GM11168 (cell line): ENCODE measurements around the gene VDR.

Experiments
- in situ Hi-C: fragments of 300-500 bp; cut with MboI; formaldehyde crosslinking; loops from one replicate; pipeline ENCODE4 v1.12.0; 2022; ENCODE audit warnings: low sequenced_read_pairs; ENCODE audit not compliant: unreplicated experiment

VDR gene

GRCh38 chr12:47896022-47896421, 8.8 kb downstream of the VDR start:
- in situ Hi-C loops = no loop called here

DNA sequence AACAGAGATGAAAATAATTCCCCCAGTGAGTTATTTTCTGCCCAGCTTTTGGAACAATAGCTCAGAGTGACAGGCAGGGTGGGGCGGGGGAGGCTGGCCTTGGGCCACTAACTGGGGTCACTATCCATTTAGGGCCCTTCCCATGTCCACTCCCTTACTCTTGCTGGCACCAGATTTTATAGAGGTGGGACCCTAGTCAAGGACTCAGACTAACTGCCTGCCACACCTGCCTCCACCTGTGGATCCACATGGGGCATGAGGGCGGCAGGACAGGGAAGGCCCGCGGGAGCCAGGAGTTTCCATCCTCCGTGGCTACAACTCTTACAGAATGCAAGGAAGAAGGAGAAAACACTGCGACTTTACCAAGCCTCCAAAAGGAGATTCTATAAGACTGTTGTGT, 10.1 kb downstream of the VDR start:
- in situ Hi-C loops = no loop called here

DNA sequence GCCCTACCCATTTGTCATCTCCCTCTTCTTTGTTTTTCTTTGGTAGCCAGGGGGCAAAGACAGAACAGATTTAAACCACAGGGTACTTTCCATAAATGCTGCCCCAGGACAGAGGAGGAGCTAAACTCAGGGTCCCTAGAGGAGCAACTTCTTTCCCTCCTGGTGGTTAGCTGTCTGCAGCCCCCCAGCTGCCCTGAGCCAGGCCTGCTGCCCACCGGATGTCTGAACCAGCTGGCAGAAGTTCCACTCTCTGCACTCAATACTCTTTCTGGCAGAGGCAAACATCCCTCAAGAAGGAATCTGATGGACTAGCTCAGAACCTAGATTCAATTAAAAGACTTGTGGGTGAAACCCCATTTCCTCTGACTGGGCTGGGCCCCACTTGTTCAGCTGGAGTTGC, 10.7 kb downstream of the VDR start:
- in situ Hi-C loops = no loop called here

- in situ Hi-C loops = no loop called here
Measured at GRCh38 chr12:47892819-47893218, 12.0 kb downstream of the VDR start.

DNA sequence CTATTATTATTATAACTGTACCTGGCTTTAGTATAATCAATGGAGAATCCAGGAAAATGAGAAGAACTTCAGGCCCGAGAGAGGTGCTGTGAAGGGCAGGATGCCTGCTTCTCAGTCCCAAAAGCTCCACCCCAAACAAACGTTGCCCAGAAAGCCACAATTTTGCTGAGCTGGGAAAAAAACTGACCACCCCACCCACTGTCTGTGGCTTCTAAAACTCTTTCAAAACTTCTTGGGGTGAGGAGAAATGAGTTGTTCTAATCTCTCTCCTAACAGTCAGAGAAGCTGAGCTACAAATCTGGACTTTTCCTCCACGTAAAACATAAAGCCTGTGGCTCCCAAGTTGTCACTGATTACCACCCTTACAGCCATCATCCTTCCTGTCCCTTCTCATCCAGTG, 13.4 kb downstream of the VDR start:
- in situ Hi-C loops = no loop called here

DNA sequence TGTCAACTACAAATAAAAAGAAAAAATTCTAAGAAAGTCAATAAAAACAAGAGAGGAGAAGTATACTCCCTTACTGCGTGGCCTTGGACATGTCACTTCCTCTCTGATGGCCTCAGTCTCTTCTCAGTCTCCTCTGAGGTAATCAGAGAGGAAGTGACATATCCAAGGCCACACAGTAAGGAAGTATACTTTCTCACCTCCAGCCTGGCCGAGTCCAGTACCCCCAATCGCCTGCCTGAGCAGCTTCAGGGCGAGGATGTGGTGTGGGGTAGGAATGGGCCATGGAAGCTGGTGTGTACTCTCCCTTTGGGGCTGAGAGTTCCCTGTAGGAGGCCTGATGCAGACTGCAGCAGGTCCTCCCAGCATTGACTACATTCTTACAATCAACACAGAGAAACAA, 15.8 kb downstream of the VDR start:
- in situ Hi-C loops = no loop called here

DNA sequence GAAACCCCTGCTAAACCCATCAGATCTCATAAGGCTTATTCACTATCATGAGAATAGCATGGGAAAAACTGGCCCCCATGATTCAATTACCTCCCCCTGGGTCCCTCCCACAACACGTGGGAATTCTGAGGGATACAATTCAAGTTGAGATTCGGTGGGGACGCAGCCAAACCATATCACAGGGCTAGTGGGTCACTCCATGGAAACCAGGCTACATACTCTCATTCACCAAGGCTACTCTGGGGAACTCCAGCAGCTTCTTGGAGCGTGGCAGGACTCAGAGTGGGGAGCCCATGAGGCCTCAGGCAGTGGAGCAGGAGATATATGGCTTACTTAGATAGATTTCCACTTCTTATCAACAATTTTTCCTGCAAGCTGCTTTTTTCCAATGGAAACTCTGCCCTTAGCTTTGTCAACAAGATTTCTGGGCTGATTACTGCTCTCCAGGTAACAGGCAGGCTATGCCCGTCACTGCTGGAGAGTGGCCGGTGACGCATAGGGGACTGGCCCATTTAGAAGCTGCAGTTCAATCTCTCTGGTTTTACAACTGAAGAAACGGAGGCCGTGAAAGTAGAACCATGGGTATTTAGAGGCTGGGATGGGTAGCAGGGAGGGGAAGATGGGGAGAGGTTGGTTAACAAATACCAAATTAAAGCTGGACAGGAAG, 16.5 kb downstream of the VDR start:
- in situ Hi-C loops = no loop called here

DNA sequence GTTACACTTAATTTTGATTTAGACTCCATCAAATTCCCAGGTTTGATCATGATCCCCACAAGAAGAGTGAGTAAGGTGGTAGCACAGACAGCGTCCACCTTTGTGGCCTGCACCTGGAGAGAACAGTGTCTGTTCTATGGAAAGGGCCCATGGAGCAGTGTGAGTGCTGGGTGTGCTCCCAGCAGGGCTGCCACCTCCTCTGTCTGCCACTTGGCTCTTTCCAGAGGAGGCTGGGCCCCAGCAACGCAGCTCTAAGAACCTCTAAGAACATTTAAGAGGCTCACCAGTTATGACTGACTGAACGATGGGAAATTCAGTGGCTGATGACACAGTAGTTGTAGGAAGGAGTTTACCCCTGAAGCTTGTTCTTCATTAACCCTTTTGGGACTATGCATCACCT, 17.3 kb downstream of the VDR start:
- in situ Hi-C loops = no loop called here

DNA sequence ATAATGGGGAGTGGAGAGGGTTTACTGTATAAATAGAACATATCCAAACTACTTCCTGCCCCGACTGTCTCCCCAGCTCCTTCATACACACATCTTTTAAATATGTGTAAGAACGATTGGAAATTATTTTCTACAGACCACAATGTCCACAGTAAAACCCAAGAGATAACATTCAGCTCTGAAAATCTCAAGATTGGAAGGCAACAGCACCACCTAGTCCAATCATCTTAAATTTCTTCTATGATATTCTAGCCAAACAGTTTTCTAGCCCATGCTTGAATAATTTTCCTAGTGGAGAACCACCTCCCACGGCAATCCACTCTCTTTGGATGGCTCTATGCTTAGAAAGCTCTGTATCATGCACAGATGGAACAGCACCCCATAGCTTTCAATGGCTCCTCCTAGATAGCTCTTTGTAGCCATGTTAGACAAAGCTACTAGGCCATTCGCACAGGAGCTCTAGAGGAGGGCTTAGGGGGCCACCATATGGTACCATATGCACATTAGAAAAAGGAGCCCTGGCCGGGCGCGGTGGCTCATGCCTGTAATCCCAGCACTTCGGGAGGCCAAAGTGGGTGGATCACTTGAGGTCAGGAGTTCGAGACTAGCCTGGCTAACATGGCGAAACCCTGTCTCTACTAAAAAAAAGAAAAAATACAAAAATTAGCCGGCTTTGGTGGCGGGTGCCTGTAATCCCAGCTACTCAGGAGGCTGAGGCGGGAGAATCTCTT, 18.1 kb downstream of the VDR start:
- in situ Hi-C loops = no loop called here

DNA sequence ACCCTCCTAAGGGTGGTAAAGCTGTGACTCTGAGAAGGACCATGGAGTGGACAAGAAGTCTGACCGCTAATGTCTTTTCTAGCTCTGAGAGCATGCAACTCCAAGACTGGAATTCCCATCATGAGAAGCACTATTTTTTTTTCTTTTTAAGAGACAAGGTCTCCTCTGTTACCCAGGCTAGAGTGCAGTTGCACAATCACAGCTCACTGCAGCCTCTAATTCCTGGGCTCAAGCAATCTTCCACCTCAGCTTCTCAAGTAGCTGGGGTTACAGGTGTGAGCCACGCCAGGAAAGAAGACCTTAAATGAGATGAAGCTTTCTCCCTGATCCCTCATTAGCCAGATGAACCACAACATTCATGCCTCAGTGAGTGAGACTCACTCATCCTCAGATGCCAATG, 19.2 kb downstream of the VDR start:
- in situ Hi-C loops = no loop called here

DNA sequence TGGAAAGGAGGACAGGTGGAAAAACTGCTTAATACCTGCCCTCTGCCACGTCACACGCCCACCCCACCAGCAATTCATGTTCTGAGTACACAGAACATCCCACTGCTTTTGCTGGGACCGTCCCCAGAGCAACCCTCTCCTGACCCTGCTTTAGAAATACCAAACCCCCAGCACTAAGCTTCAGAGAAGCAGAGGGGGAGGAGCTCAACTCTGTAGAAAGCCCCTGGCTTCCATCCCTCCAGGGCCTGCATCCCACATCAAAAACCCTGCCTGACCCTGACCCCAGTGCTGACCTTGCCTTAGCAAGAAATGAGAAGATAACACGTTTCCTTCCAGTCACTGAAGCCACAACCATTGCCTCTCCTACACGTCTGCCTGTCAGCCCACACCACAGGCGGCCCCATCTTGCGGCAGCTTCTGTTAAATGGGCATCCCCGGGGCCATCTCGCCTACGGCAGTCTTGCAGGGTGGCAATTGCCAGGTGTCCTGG, 19.7 kb downstream of the VDR start:
- in situ Hi-C loops = no loop called here

- in situ Hi-C loops = no loop called here
Measured at GRCh38 chr12:47884501-47884900, 20.3 kb downstream of the VDR start.

- in situ Hi-C loops = no loop called here
Measured at GRCh38 chr12:47883663-47884195, 21.1 kb downstream of the VDR start.

DNA sequence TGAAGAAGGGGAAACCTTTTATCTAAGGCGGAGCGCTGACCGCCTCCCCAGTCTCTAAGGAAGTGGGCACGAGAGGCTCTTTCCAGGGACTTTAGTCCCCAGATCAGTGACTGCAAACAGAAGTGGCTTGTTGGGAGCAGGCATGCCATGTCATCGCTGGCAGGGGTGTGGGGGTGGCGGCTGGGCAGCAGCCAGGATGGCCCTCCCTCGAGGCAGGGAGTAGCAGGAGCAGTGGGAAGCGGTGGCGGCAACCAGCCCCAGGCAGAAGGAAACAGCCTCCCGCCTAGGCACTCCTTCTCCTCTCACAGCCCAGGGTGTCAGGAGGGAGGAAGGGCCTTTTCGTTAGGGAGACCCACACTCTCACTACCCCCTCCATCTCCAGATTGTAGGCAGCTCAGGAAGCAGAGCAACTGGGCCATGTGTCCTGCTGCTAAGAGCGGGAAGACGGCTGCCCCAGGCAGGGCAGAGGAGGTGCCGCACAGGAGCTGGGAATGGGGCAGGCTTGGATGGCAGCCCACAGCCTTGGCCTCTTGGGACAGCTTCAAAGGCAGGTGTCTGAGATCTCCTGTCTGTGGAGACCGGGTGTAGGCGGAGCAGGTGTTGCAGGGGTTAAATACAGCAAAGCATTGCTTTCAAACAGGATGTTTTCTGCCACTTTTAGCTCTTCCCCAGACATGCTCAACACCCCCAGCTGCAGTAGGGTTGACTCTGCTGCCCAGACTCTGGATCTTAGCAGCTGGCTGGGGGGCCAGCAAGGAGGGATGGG, 21.8 kb downstream of the VDR start:
- in situ Hi-C loops = no loop called here

DNA sequence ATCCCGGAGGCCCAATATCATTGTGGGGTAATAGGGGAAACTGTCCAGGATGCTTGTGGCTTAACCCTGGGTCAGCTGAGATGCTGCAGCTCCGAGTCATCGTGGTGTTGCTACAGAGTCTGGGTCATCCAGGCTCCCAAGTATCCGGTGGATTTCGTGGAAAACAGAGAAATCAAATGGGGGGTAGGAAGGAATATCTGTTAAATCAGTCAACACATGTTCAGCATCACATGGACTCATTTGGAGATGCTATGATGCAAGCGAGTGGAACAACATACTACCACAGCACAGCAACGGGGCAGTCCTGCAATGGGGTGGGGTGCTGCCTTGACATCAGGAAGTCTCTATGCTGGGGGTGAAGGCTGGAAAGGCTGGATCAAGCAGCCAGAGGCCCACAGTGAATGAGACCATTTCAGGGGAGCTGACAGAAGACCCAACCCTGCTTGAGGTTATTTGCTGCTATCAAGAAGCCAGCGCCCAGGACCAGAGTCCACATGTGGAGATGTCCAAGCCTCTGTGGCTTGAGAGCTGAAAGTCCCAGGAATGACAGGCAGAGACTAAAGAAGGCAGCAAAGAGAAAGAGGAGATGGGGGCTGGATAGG, 22.9 kb downstream of the VDR start:
- in situ Hi-C loops = no loop called here

GRCh38 chr12:47881051-47881450, 23.7 kb downstream of the VDR start:
- in situ Hi-C loops = no loop called here

- in situ Hi-C loops = no loop called here
Measured at GRCh38 chr12:47878918-47879481, 25.8 kb downstream of the VDR start.

DNA sequence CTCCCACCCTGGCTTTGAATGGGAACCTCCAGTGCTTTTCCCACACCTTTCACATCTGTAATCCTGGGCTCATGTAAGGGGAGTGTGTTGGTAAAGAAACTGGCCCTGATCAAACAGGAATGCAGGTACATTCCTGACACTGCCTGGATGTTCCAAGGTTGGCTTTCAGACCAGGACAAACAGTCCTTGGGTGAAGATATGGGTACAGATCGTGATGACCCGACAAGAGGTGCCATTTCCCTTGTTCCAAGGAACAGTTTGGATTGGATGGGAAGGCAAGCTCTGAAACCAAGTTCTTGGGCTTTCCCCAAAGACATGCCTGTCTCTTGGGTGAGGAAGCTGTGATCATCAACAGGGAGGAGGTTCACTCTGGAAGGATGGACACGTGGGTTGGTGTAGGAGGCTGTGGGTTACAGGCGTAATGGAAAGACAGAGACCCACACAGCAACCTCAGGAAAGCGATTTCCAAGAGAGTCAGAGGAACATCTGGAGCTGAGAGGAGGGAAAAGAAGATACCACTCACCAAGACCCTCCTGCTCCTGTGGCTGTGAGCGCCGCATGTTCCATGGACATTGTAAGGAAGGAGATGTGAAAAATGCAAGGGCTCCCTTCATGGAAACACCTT, 26.4 kb downstream of the VDR start:
- in situ Hi-C loops = no loop called here

DNA sequence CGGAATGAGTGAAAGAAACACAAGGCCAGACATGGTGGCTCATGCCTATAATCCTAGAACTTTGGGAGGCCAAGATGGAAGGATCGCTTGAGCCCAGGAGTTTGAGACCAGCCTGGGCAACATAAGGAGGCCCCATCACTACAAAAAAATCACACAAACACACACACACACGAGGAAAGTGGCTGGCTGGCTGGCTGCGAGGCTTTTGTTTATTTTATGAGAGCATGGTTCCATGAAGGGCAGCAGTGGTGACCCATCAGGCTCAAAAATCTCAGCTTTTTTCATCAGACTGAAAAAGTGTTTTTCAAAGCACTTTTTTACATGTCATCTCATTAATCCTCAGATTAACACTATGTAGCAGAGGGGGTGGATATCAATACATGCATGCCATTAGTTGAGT, 27.7 kb downstream of the VDR start:
- in situ Hi-C loops = no loop called here

- in situ Hi-C loops = no loop called here
Measured at GRCh38 chr12:47876440-47876960, 28.3 kb downstream of the VDR start.
